ENCODE results near the gene NRL.

NRL gene

GRCh38 chr14:24067133-24068082 lies 47.3 kb downstream of the NRL start:
- H2AK5ac ChIP-seq (ENCODE audit: low read depth, low read length): peak overlapping the region; percentile 14
- DNase-seq (ENCODE audit: low spot score): no peak
- H4K8ac ChIP-seq (ENCODE audit: low read depth, low read length): no peak overlapping the region
- H3K23ac ChIP-seq (ENCODE audit: low read depth, low read length, poor library complexity): no peak overlapping the region
- peak overlapping the region; percentile 45 for H2BK15ac ChIP-seq (ENCODE audit: low read length)
- H2BK5ac ChIP-seq (ENCODE audit: low read length): no peak overlapping the region
- H4K91ac ChIP-seq (ENCODE audit: low read depth, low read length, poor library complexity): no peak overlapping the region
- no peak overlapping the region for H2AFZ ChIP-seq (ENCODE audit: low read length)
- peaks cover 0 to under 1% of the 10 kb centered on the region in 2 donors for H3K4me1 ChIP-seq (ENCODE audit: control insufficient read depth in 2 of 2, insufficient read depth in 1 of 2, low read depth in 1 of 2, low read length in 2 of 2)
- H3K79me1 ChIP-seq (ENCODE audit: low read depth, low read length): no peaks in the 10 kb centered on the region
- no peak overlapping the region for H2BK12ac ChIP-seq (ENCODE audit: low read length)
- no peak overlapping the region for H2BK120ac ChIP-seq (ENCODE audit: low read depth, low read length)
- H3K36me3 ChIP-seq (replicated peaks in 1 of 2; ENCODE audit: control insufficient read depth in 2 of 2, insufficient read depth in 2 of 2, low read length in 2 of 2): no peaks in the 10 kb centered on the region
- no peak overlapping the region for H3K14ac ChIP-seq (ENCODE audit: low read length)
- no peak overlapping the region for H3K4me3 ChIP-seq (ENCODE audit: low read length in 2 of 2)
- H3K18ac ChIP-seq (ENCODE audit: low read length): no peak overlapping the region
- no peaks in the 10 kb centered on the region for H3K9me3 ChIP-seq (replicated peaks in 1 of 2; ENCODE audit: control insufficient read depth in 2 of 2, insufficient read depth in 1 of 2, low read depth in 1 of 2, low read length in 2 of 2)
- H3K27me3 ChIP-seq (ENCODE audit: control insufficient read depth in 3 of 3, insufficient read depth in 3 of 3, low read depth in 1 of 3, low read length in 3 of 3): peaks cover 0 to 17% (median 0%) of the 10 kb centered on the region in 3 experiments
- peak overlapping the region; percentile 31 for H3K9ac ChIP-seq (ENCODE audit: low read depth, low read length, poor library complexity)
- H3K27ac ChIP-seq (replicated peaks; ENCODE audit: low read length): no peak overlapping the region
- H3K4ac ChIP-seq (ENCODE audit: low read length): no peak overlapping the region
- no CpG with 5 or more reads among the region's 12 CpGs for WGBS, 2 donors (ENCODE audit: extremely low coverage in 2 of 2, insufficient read length in 2 of 2, insufficient replicate concordance in 1 of 2)
- H3K4me2 ChIP-seq (ENCODE audit: insufficient read depth, low read length, poor library complexity, severe bottlenecking): no peak overlapping the region

GRCh38 chr14:24066496-24067132 lies 48.1 kb downstream of the NRL start:
- no peak overlapping the region for H2AFZ ChIP-seq (ENCODE audit: low read length)
- no peak overlapping the region for H2BK5ac ChIP-seq (ENCODE audit: low read length)
- no peak overlapping the region for H3K14ac ChIP-seq (ENCODE audit: low read length)
- H3K4ac ChIP-seq (ENCODE audit: low read length): no peak overlapping the region
- no peak overlapping the region for H3K4me2 ChIP-seq (ENCODE audit: insufficient read depth, low read length, poor library complexity, severe bottlenecking)
- H2AK5ac ChIP-seq (ENCODE audit: low read depth, low read length): no peak overlapping the region
- no CpG with 5 or more reads among the region's 8 CpGs for WGBS, 2 donors (ENCODE audit: extremely low coverage in 2 of 2, insufficient read length in 2 of 2, insufficient replicate concordance in 1 of 2)
- no peak overlapping the region for H4K91ac ChIP-seq (ENCODE audit: low read depth, low read length, poor library complexity)
- H3K23ac ChIP-seq (ENCODE audit: low read depth, low read length, poor library complexity): no peak overlapping the region
- no peaks in the 10 kb centered on the region for H3K9me3 ChIP-seq (replicated peaks in 1 of 2; ENCODE audit: control insufficient read depth in 2 of 2, insufficient read depth in 1 of 2, low read depth in 1 of 2, low read length in 2 of 2)
- H2BK15ac ChIP-seq (ENCODE audit: low read length): no peak overlapping the region
- H3K36me3 ChIP-seq (replicated peaks in 1 of 2; ENCODE audit: control insufficient read depth in 2 of 2, insufficient read depth in 2 of 2, low read length in 2 of 2): no peaks in the 10 kb centered on the region
- no peaks in the 10 kb centered on the region for H3K79me1 ChIP-seq (ENCODE audit: low read depth, low read length)
- H3K4me1 ChIP-seq (ENCODE audit: control insufficient read depth in 2 of 2, insufficient read depth in 1 of 2, low read depth in 1 of 2, low read length in 2 of 2): no peaks in the 10 kb centered on the region
- H2BK12ac ChIP-seq (ENCODE audit: low read length): no peak overlapping the region
- H2BK120ac ChIP-seq (ENCODE audit: low read depth, low read length): no peak overlapping the region
- H4K8ac ChIP-seq (ENCODE audit: low read depth, low read length): no peak overlapping the region
- no peak overlapping the region for H3K18ac ChIP-seq (ENCODE audit: low read length)
- no peak for DNase-seq (ENCODE audit: low spot score)
- H3K27ac ChIP-seq (replicated peaks; ENCODE audit: low read length): no peak overlapping the region
- no peak overlapping the region for H3K9ac ChIP-seq (ENCODE audit: low read depth, low read length, poor library complexity)
- H3K4me3 ChIP-seq (ENCODE audit: low read length in 2 of 2): no peak overlapping the region
- H3K27me3 ChIP-seq (ENCODE audit: control insufficient read depth in 3 of 3, insufficient read depth in 3 of 3, low read depth in 1 of 3, low read length in 3 of 3): peaks cover 0 to 17% (median 0%) of the 10 kb centered on the region in 3 experiments

GRCh38 chr14:24065408-24065807 lies 49.3 kb downstream of the NRL start:
- Histone ChIP-seq H3K4me1 (ENCODE audit: control insufficient read depth in 2 of 2, insufficient read depth in 1 of 2, low read depth in 1 of 2, low read length in 2 of 2) (no peaks in the 10 kb centered on the region), H2BK15ac (ENCODE audit: low read length) (peak overlapping the region; percentile 10), H2BK120ac (ENCODE audit: low read depth, low read length) (no peak overlapping the region), H2BK5ac (ENCODE audit: low read length) (no peak overlapping the region), H2AK5ac (ENCODE audit: low read depth, low read length) (no peak overlapping the region), H3K27ac (replicated peaks; ENCODE audit: low read length) (no peak overlapping the region), H3K14ac (ENCODE audit: low read length) (no peak overlapping the region), H2BK12ac (ENCODE audit: low read length) (no peak overlapping the region), H3K9ac (ENCODE audit: low read depth, low read length, poor library complexity) (no peak overlapping the region), H3K4me3 (ENCODE audit: low read length in 2 of 2) (no peak overlapping the region), H4K8ac (ENCODE audit: low read depth, low read length) (no peak overlapping the region), H3K36me3 (replicated peaks in 1 of 2; ENCODE audit: control insufficient read depth in 2 of 2, insufficient read depth in 2 of 2, low read length in 2 of 2) (no peaks in the 10 kb centered on the region), H3K9me3 (replicated peaks in 1 of 2; ENCODE audit: control insufficient read depth in 2 of 2, insufficient read depth in 1 of 2, low read depth in 1 of 2, low read length in 2 of 2) (no peaks in the 10 kb centered on the region), H3K27me3 (ENCODE audit: control insufficient read depth in 3 of 3, insufficient read depth in 3 of 3, low read depth in 1 of 3, low read length in 3 of 3) (peaks cover 0 to 9% (median 0%) of the 10 kb centered on the region in 3 experiments), H4K91ac (ENCODE audit: low read depth, low read length, poor library complexity) (no peak overlapping the region), H3K4me2 (ENCODE audit: insufficient read depth, low read length, poor library complexity, severe bottlenecking) (no peak overlapping the region), H3K18ac (ENCODE audit: low read length) (no peak overlapping the region), H3K4ac (ENCODE audit: low read length) (no peak overlapping the region), H3K23ac (ENCODE audit: low read depth, low read length, poor library complexity) (no peak overlapping the region), H3K79me1 (ENCODE audit: low read depth, low read length) (no peaks in the 10 kb centered on the region), H2AFZ (ENCODE audit: low read length) (no peak overlapping the region)
- DNase-seq (ENCODE audit: low spot score): no peak
- no CpG with 5 or more reads among the region's 8 CpGs for WGBS, 2 donors (ENCODE audit: extremely low coverage in 2 of 2, insufficient read length in 2 of 2, insufficient replicate concordance in 1 of 2)

GRCh38 chr14:24064856-24065255 lies 49.9 kb downstream of the NRL start:
- peaks cover 0 to 5% (median 0%) of the 10 kb centered on the region in 3 experiments for H3K27me3 ChIP-seq (ENCODE audit: control insufficient read depth in 3 of 3, insufficient read depth in 3 of 3, low read depth in 1 of 3, low read length in 3 of 3)
- no CpG with 5 or more reads among the region's 15 CpGs for WGBS, 2 donors (ENCODE audit: extremely low coverage in 2 of 2, insufficient read length in 2 of 2, insufficient replicate concordance in 1 of 2)

More at GRCh38 chr14:24064856-24065255, 49.9 kb downstream of the NRL start:
- H2AFZ ChIP-seq (ENCODE audit: low read length): no peak overlapping the region
- no peak overlapping the region for H2BK12ac ChIP-seq (ENCODE audit: low read length)
- H3K79me1 ChIP-seq (ENCODE audit: low read depth, low read length): no peaks in the 10 kb centered on the region
- no peak overlapping the region for H2BK5ac ChIP-seq (ENCODE audit: low read length)
- no peaks in the 10 kb centered on the region for H3K9me3 ChIP-seq (replicated peaks in 1 of 2; ENCODE audit: control insufficient read depth in 2 of 2, insufficient read depth in 1 of 2, low read depth in 1 of 2, low read length in 2 of 2)
- H3K4me3 ChIP-seq (ENCODE audit: low read length in 2 of 2): no peak overlapping the region
- no peak overlapping the region for H3K18ac ChIP-seq (ENCODE audit: low read length)
- H2AK5ac ChIP-seq (ENCODE audit: low read depth, low read length): no peak overlapping the region
- no peaks in the 10 kb centered on the region for H3K36me3 ChIP-seq (replicated peaks in 1 of 2; ENCODE audit: control insufficient read depth in 2 of 2, insufficient read depth in 2 of 2, low read length in 2 of 2)
- no peak overlapping the region for H4K8ac ChIP-seq (ENCODE audit: low read depth, low read length)
- no peaks in the 10 kb centered on the region for H3K4me1 ChIP-seq (ENCODE audit: control insufficient read depth in 2 of 2, insufficient read depth in 1 of 2, low read depth in 1 of 2, low read length in 2 of 2)
- no peak overlapping the region for H3K9ac ChIP-seq (ENCODE audit: low read depth, low read length, poor library complexity)
- no peak overlapping the region for H2BK15ac ChIP-seq (ENCODE audit: low read length)
- DNase-seq (ENCODE audit: low spot score): no peak
- H3K4ac ChIP-seq (ENCODE audit: low read length): no peak overlapping the region
- H3K14ac ChIP-seq (ENCODE audit: low read length): no peak overlapping the region
- H4K91ac ChIP-seq (ENCODE audit: low read depth, low read length, poor library complexity): no peak overlapping the region
- no peak overlapping the region for H3K27ac ChIP-seq (replicated peaks; ENCODE audit: low read length)
- no peak overlapping the region for H3K23ac ChIP-seq (ENCODE audit: low read depth, low read length, poor library complexity)
- H2BK120ac ChIP-seq (ENCODE audit: low read depth, low read length): no peak overlapping the region
- H3K4me2 ChIP-seq (ENCODE audit: insufficient read depth, low read length, poor library complexity, severe bottlenecking): no peak overlapping the region
